ENCODE measurements around the gene LYZL1. TPM values are rescaled to one million over a fixed set of nuclear protein-coding genes. Genes with fewer than 3 reads are reported as not detected.

The LYZL1 gene
- total and polyA plus RNA-seq, 2 of the 8 experiments (the other 6 are each of a cell fraction or from before 2014, with no cell fraction given) = not detected

DNA sequence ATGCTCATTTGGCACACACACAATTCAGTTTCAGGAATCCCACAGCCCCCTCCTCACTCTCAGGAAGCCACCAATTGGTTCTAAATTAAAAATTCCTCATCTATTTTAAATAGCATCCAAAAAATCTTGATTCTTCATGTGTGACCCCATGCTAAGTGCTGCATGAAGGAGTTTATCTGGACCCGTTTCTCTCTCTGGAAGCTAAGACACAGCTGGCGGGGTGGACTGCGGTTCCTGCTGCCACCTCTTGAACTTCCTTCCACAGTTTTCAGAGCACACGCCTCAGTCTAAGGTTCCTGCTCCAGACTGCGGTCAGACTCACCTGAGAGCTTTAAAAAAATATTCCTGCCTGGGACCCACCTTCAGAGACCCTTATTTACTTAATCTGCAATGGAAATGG, 34.5 kb downstream of the LYZL1 start:
- no peak for FAIRE-seq
- H3K4me3 ChIP-seq (ENCODE audit: extremely low read depth in 1 of 4, insufficient read depth in 2 of 4, low read depth in 3 of 4, low read length in 4 of 4) = no peak overlapping the region
- H4K20me1 ChIP-seq (replicated peaks in 1 of 2; ENCODE audit: control insufficient read depth in 1 of 2, insufficient read depth in 2 of 2, low read length in 2 of 2) = no peaks in the 10 kb centered on the region
- no peak overlapping the region for H3K18ac ChIP-seq (ENCODE audit: extremely low read depth, low read length)
- no peak overlapping the region for H4K8ac ChIP-seq (ENCODE audit: extremely low read depth, insufficient read depth, low read length)
- 86% methylated on average over 5 of the region's 5 CpGs; no CpG with 5 or more reads in 1 of the 2 experiments for WGBS, 2 experiments (ENCODE audit: extremely low coverage in 1 of 2, insufficient coverage in 1 of 2, insufficient read length in 1 of 2, insufficient replicate concordance in 2 of 2, low coverage in 1 of 2, low lambda C conversion rate in 2 of 2, missing lambda C conversion rate in 1 of 2)
- no peak overlapping the region for H2BK20ac ChIP-seq (ENCODE audit: low read length)
- no peak overlapping the region for H2BK12ac ChIP-seq (ENCODE audit: low read depth, low read length)
- no peak overlapping the region for H3K27ac ChIP-seq (ENCODE audit: low read depth, low read length)
- H4K91ac ChIP-seq (replicated peaks; ENCODE audit: insufficient read length, low read length) = no peak overlapping the region
- no peak overlapping the region for H4K5ac ChIP-seq (ENCODE audit: insufficient read length, low read depth, low read length)
- ChIA-PET POLR2A (ENCODE audit: partially characterized antibody) (no interaction called here), CTCF (ENCODE audit: partially characterized antibody) (interaction anchor here (0.5 to 2.3 kb wide), 2 partner anchors 19 to 701 kb away, joined by 3 to 7 read pairs; no protein-coding TSS in a partner anchor)
- no peak overlapping the region for H3K4me2 ChIP-seq (ENCODE audit: insufficient read depth in 1 of 2, low read depth in 2 of 2, low read length in 2 of 2)
- no peaks in the 10 kb centered on the region for H3K9me3 ChIP-seq (ENCODE audit: insufficient read depth in 2 of 2, low read depth in 1 of 2, low read length in 1 of 2)
- no peak overlapping the region for H3K23ac ChIP-seq (ENCODE audit: insufficient read length)
- no peaks in the 10 kb centered on the region; a peak in 2 of 7 replicates for H3K27me3 ChIP-seq (replicated peaks in 1 of 4; ENCODE audit: control insufficient read depth in 3 of 4, extremely low read depth in 1 of 4, insufficient read depth in 3 of 4, low read length in 3 of 4)
- no peak for DNase-seq (ENCODE audit: low read depth in 1 of 2, low spot score in 2 of 2)
- H2BK15ac ChIP-seq (ENCODE audit: low read length) = no peak overlapping the region
- H2AK5ac ChIP-seq (ENCODE audit: low read depth, low read length) = no peak overlapping the region
- H3K14ac ChIP-seq (ENCODE audit: insufficient read length) = no peak overlapping the region
- H3K79me2 ChIP-seq (ENCODE audit: control insufficient read depth in 1 of 2, insufficient read depth in 2 of 2, low read length in 2 of 2) = no peaks in the 10 kb centered on the region
- H2BK5ac ChIP-seq (ENCODE audit: low read depth, low read length) = no peak overlapping the region
- no peak overlapping the region for H2AFZ ChIP-seq (ENCODE audit: low read length)
- H3K4me1 ChIP-seq (replicated peaks in 1 of 4; ENCODE audit: control insufficient read depth in 3 of 4, insufficient read depth in 4 of 4, low read length in 3 of 4) = peaks cover 0 to 3% (median 0%) of the 10 kb centered on the region in 4 experiments; a peak in 1 of 7 replicates
- no peaks in the 10 kb centered on the region for H3K79me1 ChIP-seq (ENCODE audit: low read depth, low read length)
- no peak overlapping the region for H3K4ac ChIP-seq (replicated peaks; ENCODE audit: insufficient read length, low read depth, low read length)
- no peaks in the 10 kb centered on the region for H3K36me3 ChIP-seq (ENCODE audit: control insufficient read depth in 2 of 4, insufficient read depth in 4 of 4, low read length in 3 of 4)
- no peak overlapping the region for H2BK120ac ChIP-seq (replicated peaks; ENCODE audit: low read depth, low read length)
- 0 out of 2 replicates have a peak, but pooled peaks cover 3% of the 10 kb centered on the region for H3K23me2 ChIP-seq (ENCODE audit: low read depth, low read length)
- no peak overlapping the region for H3K9ac ChIP-seq (replicated peaks in 1 of 4; ENCODE audit: extremely low read depth in 1 of 4, low read depth in 3 of 4, low read length in 3 of 4)
- no peak overlapping the region for H3K56ac ChIP-seq (replicated peaks; ENCODE audit: insufficient read length, low read depth, low read length)
- TF ChIP-seq KDM1A (IDR thresholded peaks at IDR 0.05; ENCODE audit: borderline replicate concordance, low read length) (no peak), GTF2F1 (IDR thresholded peaks at IDR 0.05; ENCODE audit: borderline replicate concordance, low read depth, low read length) (no peak), CREB1 (IDR thresholded peaks at IDR 0.05) (no peak), RFX5 (IDR thresholded peaks at IDR 0.05; ENCODE audit: borderline replicate concordance, low read depth, low read length) (no peak), EZH2 (IDR thresholded peaks at IDR 0.05; ENCODE audit: low read depth, low read length, severe bottlenecking) (no peak), BRCA1 (IDR thresholded peaks at IDR 0.05; ENCODE audit: low read depth, low read length) (no peak), POU5F1 (IDR thresholded peaks at IDR 0.05; ENCODE audit: low read depth, low read length) (no peak), JUN (IDR thresholded peaks at IDR 0.05; ENCODE audit: low read depth, low read length) (no peak), TCF12 (IDR thresholded peaks at IDR 0.05; ENCODE audit: low read depth, low read length) (no peak), SIX5 (IDR thresholded peaks at IDR 0.05; ENCODE audit: low read depth, low read length) (no peak), SAP30 (IDR thresholded peaks at IDR 0.05; ENCODE audit: insufficient read depth, insufficient replicate concordance, low read length) (no peak), SUZ12 (IDR thresholded peaks at IDR 0.05; ENCODE audit: low read length) (no peak), SP1 (IDR thresholded peaks at IDR 0.05; ENCODE audit: low read depth, low read length) (no peak), ASH2L (IDR thresholded peaks at IDR 0.05; ENCODE audit: low read length) (no peak), NANOG (IDR thresholded peaks at IDR 0.05; ENCODE audit: insufficient read depth, low read depth, low read length, poor library complexity, severe bottlenecking) (no peak)

All from H1 (cell line).